Thymus (tissue), 11 donors: ENCODE results near the gene BCL2L13. TPM values are rescaled to one million over a fixed set of nuclear protein-coding genes. Genes with fewer than 3 reads are reported as not detected.
"Not testable (repeated sequence)": the region's sequence is repeated elsewhere in the genome, so short reads cannot be mapped to it uniquely, and the experiment has no call there.

ENCODE experiments used
- DNase-seq, 9 donors: peaks; one replicate each; pipeline ENCODE4 v3.0.0-alpha.2; 2013; ENCODE audit warnings: low spot score in 9 of 9, low read depth in 6 of 9, missing footprints in 1 of 9
- H3K27ac ChIP-seq, 2 donors: one replicate each; pipeline ENCODE4 v1.5.1; 2013; ENCODE audit warnings: control low read depth in 1 of 2, low read depth in 1 of 2, low read length in 1 of 2, mild to moderate bottlenecking in 1 of 2, moderate library complexity in 1 of 2
- H3K27me3 ChIP-seq, 2 donors: one replicate each; pipeline ENCODE4 v1.5.1; 2013; ENCODE audit warnings: low read length in 1 of 2; ENCODE audit not compliant: control insufficient read depth in 2 of 2, insufficient read depth in 1 of 2
- H3K36me3 ChIP-seq, 2 donors: one replicate each; pipeline ENCODE4 v1.5.1; 2013; ENCODE audit warnings: low read length in 1 of 2, mild to moderate bottlenecking in 1 of 2, moderate library complexity in 1 of 2; ENCODE audit not compliant: control insufficient read depth in 2 of 2, insufficient read depth in 2 of 2
- H3K4me1 ChIP-seq, 2 donors: one replicate each; pipeline ENCODE4 v1.5.1; 2013; ENCODE audit warnings: low read length in 2 of 2; ENCODE audit not compliant: control insufficient read depth in 2 of 2, insufficient read depth in 2 of 2
- H3K4me3 ChIP-seq, 2 donors: one replicate each; pipeline ENCODE4 v1.5.1; 2013; ENCODE audit warnings: low read length in 2 of 2, control low read depth in 1 of 2, mild to moderate bottlenecking in 1 of 2
- H3K9me3 ChIP-seq, 2 donors: one replicate each; pipeline ENCODE4 v1.5.1; 2013; ENCODE audit warnings: low read length in 1 of 2, mild to moderate bottlenecking in 1 of 2; ENCODE audit not compliant: control insufficient read depth in 2 of 2, insufficient read depth in 1 of 2
- WGBS: extraction: QIAGEN DNeasy Blood & Tissue Kit; methylation state at CpG from one replicate; pipeline ENCODE4 v1.1.7; 2013; 5-methylcytosine and 5-hydroxymethylcytosine counted together
- polyA plus RNA-seq: library from polyadenylated mRNA; stranded (reverse); fragments of 200-250 nt; gene quantifications from one replicate; pipeline ENCODE4 v1.2.3, GENCODE V29; 2013
- total RNA-seq: library from RNA; stranded (reverse); fragments of 120-200 nt; gene quantifications from one replicate; pipeline ENCODE4 v1.2.4, GENCODE V29; 2013
- donor health status: healthy.

Gene BCL2L13
- total and polyA plus RNA-seq, 2 donors = 27.3 to 27.6 TPM

- peaks cover 0 to 5% of the 10 kb centered on the region in 2 donors for H3K36me3 ChIP-seq
- no peak overlapping the region for H3K4me3 ChIP-seq
- WGBS = 98% methylated on average over 9 of the region's 9 CpGs
- DNase-seq = no peak
- no peaks in the 10 kb centered on the region for H3K27me3 ChIP-seq
- peaks cover 7 to 13% of the 10 kb centered on the region in 2 donors for H3K4me1 ChIP-seq
- no peaks in the 10 kb centered on the region for H3K9me3 ChIP-seq
- H3K27ac ChIP-seq = no peak overlapping the region
These were observed 7.4 kb upstream of the BCL2L13 start for GRCh38 chr22:17631076-17631565.

GRCh38 chr22:17633217-17633997 lies 5.2 kb upstream of the BCL2L13 start:
- Histone ChIP-seq H3K27ac (peak overlapping the region; percentile 58 to 69), H3K4me3 (no peak overlapping the region), H3K36me3 (no peaks in the 10 kb centered on the region), H3K4me1 (peaks cover 4 to 14% of the 10 kb centered on the region in 2 donors), H3K27me3 (no peaks in the 10 kb centered on the region), H3K9me3 (no peaks in the 10 kb centered on the region)
- WGBS = 96% methylated on average over 4 of the region's 4 CpGs
- DNase-seq = peak in 2 of 9 donors; percentile 2 to 16

GRCh38 chr22:17633998-17634323 lies 4.6 kb upstream of the BCL2L13 start:
- Histone ChIP-seq H3K27me3 (no peaks in the 10 kb centered on the region), H3K9me3 (no peaks in the 10 kb centered on the region), H3K4me3 (no peak overlapping the region), H3K4me1 (peaks cover 4 to 13% of the 10 kb centered on the region in 2 donors), H3K27ac (peak overlapping the region in 1 of 2 donors; percentile 69), H3K36me3 (no peaks in the 10 kb centered on the region)
- no peak for DNase-seq
- 90% methylated on average over 3 of the region's 3 CpGs for WGBS

- Histone ChIP-seq H3K36me3 (no peaks in the 10 kb centered on the region), H3K4me1 (peaks cover 5 to 14% of the 10 kb centered on the region in 2 donors), H3K27ac (no peak overlapping the region), H3K4me3 (no peak overlapping the region), H3K9me3 (no peaks in the 10 kb centered on the region), H3K27me3 (no peaks in the 10 kb centered on the region)
- no peak for DNase-seq
- WGBS = 97% methylated on average over 3 of the region's 3 CpGs
These were observed 3.9 kb upstream of the BCL2L13 start for GRCh38 chr22:17634696-17635095.

GRCh38 chr22:17636850-17637249 lies 1.7 kb upstream of the BCL2L13 start:
- H3K4me1 ChIP-seq = peaks cover 8 to 15% of the 10 kb centered on the region in 2 donors
- H3K27me3 ChIP-seq, H3K9me3 ChIP-seq, H3K36me3 ChIP-seq, H3K4me3 ChIP-seq, DNase-seq, H3K27ac ChIP-seq: not testable (repeated sequence)
- 90% methylated on average over 10 of the region's 10 CpGs for WGBS

GRCh38 chr22:17637490-17638181 lies 921 bp upstream of the BCL2L13 start:
- peak in 3 of 9 donors; percentile 7 to 34 (median 8) for DNase-seq
- 64% methylated on average over 10 of the region's 10 CpGs for WGBS

GRCh38 chr22:17638182-17638431 lies 450 bp upstream of the BCL2L13 start:
- H3K4me3 ChIP-seq = peak overlapping the region; percentile 63 to 78
- H3K36me3 ChIP-seq = no peaks in the 10 kb centered on the region
- peak overlapping the region; percentile 98 to 99 for H3K27ac ChIP-seq
- no peak for DNase-seq
- peaks cover 8 to 15% of the 10 kb centered on the region in 2 donors for H3K4me1 ChIP-seq
- 2% methylated on average over 10 of the region's 10 CpGs for WGBS
- no peaks in the 10 kb centered on the region for H3K9me3 ChIP-seq
- no peaks in the 10 kb centered on the region for H3K27me3 ChIP-seq

More at GRCh38 chr22:17637490-17638181, 921 bp upstream of the BCL2L13 start:
- no peaks in the 10 kb centered on the region for H3K36me3 ChIP-seq
- H3K4me1 ChIP-seq = peaks cover 8 to 15% of the 10 kb centered on the region in 2 donors
- H3K27ac ChIP-seq = peak overlapping the region; percentile 98 to 99
- no peaks in the 10 kb centered on the region for H3K27me3 ChIP-seq
- H3K4me3 ChIP-seq = peak overlapping the region; percentile 63 to 78
- no peaks in the 10 kb centered on the region for H3K9me3 ChIP-seq

- WGBS = 10% methylated on average over 8 of the region's 8 CpGs
- Histone ChIP-seq H3K36me3 (no peaks in the 10 kb centered on the region), H3K4me1 (peaks cover 8 to 15% of the 10 kb centered on the region in 2 donors), H3K27me3 (no peaks in the 10 kb centered on the region), H3K4me3 (peak overlapping the region; percentile 63 to 78), H3K27ac (peak overlapping the region; percentile 98 to 99), H3K9me3 (no peaks in the 10 kb centered on the region)
- DNase-seq = peak in 7 of 9 donors; percentile 5 to 60 (median 22)
These were observed 737 bp downstream of the BCL2L13 start for GRCh38 chr22:17639247-17639741.

GRCh38 chr22:17641269-17641668 lies 2.7 kb downstream of the BCL2L13 start:
- Histone ChIP-seq H3K4me3 (no peak overlapping the region), H3K36me3 (no peaks in the 10 kb centered on the region), H3K4me1 (peaks cover 8 to 15% of the 10 kb centered on the region in 2 donors), H3K27ac (no peak overlapping the region), H3K27me3 (no peaks in the 10 kb centered on the region), H3K9me3 (no peaks in the 10 kb centered on the region)
- no peak for DNase-seq
- WGBS = 63% methylated on average over 3 of the region's 3 CpGs
